Hepatocyte (in vitro differentiated cells): Measurements from ENCODE around the gene CSMD2.

Experiments
- CTCF ChIP-seq: fragments of 200-600 bp; sonication (generic); IDR thresholded peaks from 2 replicates; pipeline ENCODE4 v1.5.1; 2016; ENCODE audit warnings: antibody characterized with exemption, mild to moderate bottlenecking; ENCODE audit not compliant: poor library complexity
- EZH2 ChIP-seq: fragments of 200-600 bp; sonication (generic); IDR thresholded peaks from 2 replicates; pipeline ENCODE4 v1.6.1; 2016; ENCODE audit warnings: antibody characterized with exemption, mild to moderate bottlenecking, borderline replicate concordance

- no peak for TF ChIP-seq CTCF
- TF ChIP-seq EZH2, result no peak
Observed at GRCh38 chr1:33501774-33502173, 663.3 kb downstream of the CSMD2 start.
